Activated CD4-positive, CD25-positive, alpha-beta regulatory T cell (primary cell): Measurements from ENCODE around the gene KBTBD12.
"Not testable (repeated sequence)": the region's sequence is repeated elsewhere in the genome, so short reads cannot be mapped to it uniquely, and the experiment has no call there.

ENCODE experiments used
- DNase-seq, 4 experiments: peaks; one replicate each; lab custom pipeline; 2025; lab: John Stamatoyannopoulos, UW

Gene KBTBD12

DNA sequence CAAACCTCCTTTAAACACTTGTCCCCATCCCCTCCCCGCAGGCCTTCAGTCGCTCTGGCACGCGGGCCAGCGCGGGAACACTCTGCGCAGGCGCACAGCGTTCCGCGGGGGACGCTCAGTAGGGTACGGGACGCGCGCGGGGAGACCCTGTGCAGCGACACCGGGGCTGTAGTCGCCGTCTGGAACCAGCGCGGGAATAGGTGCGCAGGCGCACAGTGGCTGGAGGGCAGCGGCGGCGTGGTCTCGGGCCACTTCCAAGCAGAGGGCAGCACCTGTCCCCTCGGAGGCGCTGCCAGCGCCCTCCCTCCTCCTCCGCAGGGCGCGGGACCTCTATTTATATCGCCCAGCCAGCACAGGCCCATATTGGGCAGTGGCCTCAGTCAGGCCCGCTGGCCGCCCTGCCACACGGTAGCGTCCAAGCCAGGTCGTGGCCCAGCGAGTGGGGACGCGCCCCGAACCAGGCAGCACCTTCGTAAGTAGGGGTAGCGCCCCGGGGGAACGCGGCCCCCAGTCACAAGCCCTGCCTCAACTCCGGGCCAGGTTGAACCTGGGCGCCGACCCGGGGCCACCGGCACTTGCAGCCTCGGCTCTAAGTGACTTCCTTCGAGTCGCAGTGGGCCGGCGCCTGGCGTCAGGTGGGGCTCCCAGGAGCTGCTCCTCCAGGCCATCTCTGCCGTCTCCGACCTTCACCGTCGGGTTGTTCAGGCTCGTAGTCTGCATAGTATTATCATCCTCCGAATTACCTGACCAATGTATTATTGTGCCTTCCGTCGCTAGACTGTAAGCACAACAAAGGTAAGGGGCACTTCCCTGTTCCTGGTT is at the start of gene KBTBD12:
Gene KBTBD12 (plus strand): TSS at position 118 of the 822 bp plus-strand sequence. CDS start 7,830 bp downstream, outside the sequence.
- no peak for DNase-seq

DNA sequence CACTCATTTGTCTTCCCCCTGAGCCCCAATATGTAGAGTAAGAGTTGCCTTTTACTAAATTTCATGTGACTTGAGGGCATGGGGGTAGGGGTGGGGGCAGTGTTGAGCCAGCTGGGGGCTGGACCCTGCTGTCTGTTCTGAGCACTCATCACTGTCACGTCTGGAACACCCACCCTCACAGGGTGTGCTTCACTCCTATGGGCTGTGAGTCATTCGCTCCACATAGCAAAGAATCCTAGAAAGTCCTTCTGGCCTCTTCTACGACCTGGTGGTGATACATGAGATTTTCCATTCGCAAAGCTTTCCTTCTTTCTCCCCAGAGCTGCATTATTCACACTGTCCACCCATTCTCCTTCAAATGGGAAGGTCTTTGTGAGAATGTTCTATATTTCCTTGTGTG is 49.1 kb upstream of the KBTBD12 start:
- DNase-seq: no peak

- DNase-seq: no peak
These were observed 47.6 kb upstream of the KBTBD12 start for GRCh38 chr3:127867412-127867811.

GRCh38 chr3:127867986-127868385 is 47.0 kb upstream of the KBTBD12 start:
- no peak for DNase-seq

- DNase-seq: no peak
These were observed 44.9 kb upstream of the KBTBD12 start for GRCh38 chr3:127870156-127870555.

- DNase-seq: not testable (repeated sequence)
These were observed 40.9 kb upstream of the KBTBD12 start for GRCh38 chr3:127874097-127874496.

DNA sequence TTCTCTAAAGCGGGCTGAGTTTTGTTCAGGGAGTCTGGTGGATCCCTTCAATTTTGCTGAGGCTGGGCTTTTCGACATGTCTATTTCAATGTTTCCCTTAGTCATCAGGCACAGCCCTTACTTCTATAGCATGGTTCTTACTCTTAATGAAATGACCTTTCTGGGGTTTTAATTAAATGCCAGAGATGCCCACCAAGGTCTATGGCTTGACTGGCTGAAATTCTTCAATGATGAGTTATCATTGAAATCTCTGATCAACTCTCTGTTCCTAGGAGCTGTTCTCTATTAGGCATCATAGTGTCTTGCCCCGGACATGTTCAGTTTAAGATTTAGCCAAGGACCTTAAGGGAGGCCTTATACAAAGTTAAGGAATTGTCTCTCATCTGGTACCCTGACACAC is 33.4 kb upstream of the KBTBD12 start:
- DNase-seq: no peak

- no peak for DNase-seq
These were observed 31.0 kb upstream of the KBTBD12 start for GRCh38 chr3:127884041-127884440.

GRCh38 chr3:127886231-127886955 is 28.6 kb upstream of the KBTBD12 start:
- no peak for DNase-seq

DNA sequence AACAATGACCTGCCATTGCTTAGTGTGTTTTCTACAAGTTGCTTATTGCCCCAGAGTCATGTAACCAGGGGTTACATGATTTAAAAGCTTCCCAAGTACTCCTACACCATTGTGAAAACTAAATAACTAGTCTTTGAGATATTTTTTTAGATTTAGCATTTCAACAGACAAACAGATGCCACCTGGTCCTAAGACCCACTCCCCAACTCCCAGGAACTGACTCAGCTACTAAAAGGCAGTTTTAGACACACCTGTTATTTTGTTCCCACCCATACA is 28.1 kb upstream of the KBTBD12 start:
- DNase-seq: no peak

GRCh38 chr3:127887321-127887720 is 27.7 kb upstream of the KBTBD12 start:
- no peak for DNase-seq

GRCh38 chr3:127888156-127888555 is 26.9 kb upstream of the KBTBD12 start:
- no peak for DNase-seq

DNA sequence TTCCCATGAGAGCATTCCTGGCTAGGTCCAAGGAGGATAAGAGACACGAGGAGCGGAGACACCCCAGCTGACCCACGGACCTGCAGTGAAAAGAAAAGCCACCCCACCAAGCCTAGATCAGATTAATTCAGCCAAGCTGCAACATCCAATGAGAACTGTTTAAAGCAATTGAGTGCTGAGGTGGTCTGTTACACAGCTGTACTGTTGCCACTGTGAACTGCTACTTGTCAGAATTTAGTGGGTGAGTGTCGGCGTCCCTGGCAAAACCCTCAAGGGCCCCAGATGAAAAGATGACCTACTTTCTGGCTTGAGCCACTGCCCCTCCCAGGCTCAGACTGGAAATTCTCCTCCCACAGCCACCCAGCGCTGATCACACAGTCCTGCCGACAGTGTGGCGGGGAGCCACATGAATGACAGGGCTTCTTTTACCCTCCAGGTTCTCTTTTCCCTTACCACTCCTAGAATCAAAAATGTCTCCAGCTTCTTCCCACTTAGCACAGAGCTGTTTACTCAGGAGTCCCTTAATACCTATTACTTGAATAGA is 26.4 kb upstream of the KBTBD12 start:
- no peak for DNase-seq

DNA sequence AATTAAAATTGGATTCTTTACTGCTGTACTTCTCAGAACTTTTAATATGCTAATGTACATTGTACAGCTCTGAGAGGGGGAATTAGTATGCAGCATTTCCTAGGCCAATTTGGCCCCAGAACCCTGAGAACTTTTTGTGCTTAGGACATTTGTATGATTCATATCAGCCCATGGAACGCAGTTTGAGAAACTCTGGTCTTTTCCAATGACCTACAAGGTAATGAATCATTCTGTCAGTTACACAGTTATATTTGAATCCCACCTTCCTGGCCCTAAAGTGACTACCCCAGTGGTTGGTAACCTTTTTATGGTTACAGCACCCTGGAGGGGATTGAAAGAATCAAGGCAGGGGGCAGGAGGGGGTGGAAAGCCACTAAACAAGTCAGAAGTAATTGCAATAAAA is 25.6 kb upstream of the KBTBD12 start:
- DNase-seq: no peak

- no peak for DNase-seq
These were observed 24.9 kb upstream of the KBTBD12 start for GRCh38 chr3:127889976-127890650.

- not testable (repeated sequence) for DNase-seq
These were observed 24.3 kb upstream of the KBTBD12 start for GRCh38 chr3:127890651-127891290.

DNA sequence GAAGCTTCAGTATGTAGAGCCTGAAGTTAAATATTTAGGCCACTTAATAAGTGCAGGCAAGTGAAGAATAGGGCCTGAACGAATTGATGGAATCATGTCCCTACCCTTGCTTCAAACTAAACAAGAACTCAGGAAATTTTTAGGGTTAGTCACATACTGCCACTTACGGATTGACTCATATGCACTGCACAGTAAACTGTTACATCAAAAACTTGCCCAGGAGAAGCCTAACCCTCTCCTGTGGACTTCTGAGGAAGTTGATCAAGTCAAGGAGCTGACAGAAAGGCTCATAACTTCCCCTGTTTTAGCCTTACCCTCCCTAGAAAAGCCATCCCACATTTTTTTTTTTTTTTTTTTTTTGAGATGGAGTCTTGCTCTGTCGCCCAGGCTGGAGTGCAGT is 20.6 kb upstream of the KBTBD12 start:
- DNase-seq: no peak

DNA sequence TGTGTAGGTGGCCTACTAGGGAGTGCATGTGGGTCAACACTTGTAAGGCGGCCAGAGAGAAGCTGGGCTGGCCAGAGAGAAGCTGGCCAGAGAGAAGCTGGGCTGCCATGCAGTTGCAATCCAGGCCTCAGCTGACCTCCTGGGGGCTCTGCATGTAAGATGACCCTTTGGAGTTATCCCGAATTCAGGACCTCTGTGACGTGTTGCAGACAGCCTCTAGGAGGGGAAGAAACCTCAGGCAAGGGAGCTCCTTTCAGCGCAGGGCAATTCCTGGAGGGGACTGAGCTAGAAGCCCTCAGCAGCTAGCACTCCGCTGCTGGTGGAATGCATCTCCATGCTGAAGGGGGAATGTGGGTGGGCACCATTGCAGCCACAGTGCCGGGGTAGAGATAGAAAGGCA is 15.8 kb upstream of the KBTBD12 start:
- DNase-seq: no peak

DNA sequence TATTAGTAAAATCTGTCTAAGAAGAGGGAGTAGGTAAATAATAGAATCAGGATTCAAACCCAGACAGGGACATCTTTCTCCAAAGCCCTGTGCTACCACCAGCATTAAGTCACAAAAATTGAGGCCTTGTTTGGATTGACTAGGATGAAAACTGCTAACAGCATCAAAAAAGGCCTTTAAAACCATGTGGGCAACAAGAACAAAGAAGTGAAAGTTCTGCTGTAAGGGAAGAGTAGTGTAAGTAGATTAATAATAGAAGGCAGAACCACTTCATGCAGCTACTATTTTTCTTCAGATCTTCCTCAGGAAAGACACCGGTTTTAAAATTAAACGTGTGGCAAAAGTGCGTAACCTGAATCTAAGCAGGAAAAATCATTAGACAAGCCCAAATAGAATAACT is 15.3 kb upstream of the KBTBD12 start:
- DNase-seq: no peak

DNA sequence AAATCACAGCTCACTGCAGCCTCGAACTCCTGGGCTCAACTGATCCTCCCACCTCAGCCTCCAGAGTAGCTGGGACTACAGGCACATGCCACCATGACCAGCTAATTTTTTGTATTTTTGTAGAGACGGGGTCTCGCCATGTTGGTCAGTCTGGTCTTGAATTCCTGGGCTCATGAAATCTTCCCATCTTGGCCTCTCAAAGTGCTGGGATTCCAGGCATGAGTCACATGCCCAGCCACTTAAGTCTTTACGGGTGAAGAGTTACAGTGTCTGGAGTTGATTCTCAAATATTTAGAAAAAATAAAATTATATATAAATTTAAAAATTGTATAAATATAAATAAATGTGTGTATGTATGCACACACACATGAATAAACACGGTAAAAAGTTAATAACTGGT is 14.5 kb upstream of the KBTBD12 start:
- no peak for DNase-seq

GRCh38 chr3:127902486-127902885 is 12.5 kb upstream of the KBTBD12 start:
- no peak for DNase-seq
